GM12878 (cell line): ENCODE measurements around the gene GRIN2D. TPM values are rescaled to one million over a fixed set of nuclear protein-coding genes. Genes with fewer than 3 reads are reported as not detected.

ENCODE experiments used
- ATAC-seq: fragments of 200-7000 bp; cut with Tn5 transposase; 3 replicates; pipeline ENCODE4 v1.9.1; 2020; ENCODE audit warnings: mild to moderate bottlenecking, moderate library complexity
- BruUV-seq: library from RNA; stranded (reverse); fragments of 400-500 nt; replicated peaks from 2 replicates; lab custom pipeline; 2021; lab: Mats Ljungman, UMichigan
- CTCF ChIA-PET: fragments of 300-600 bp; sonication (Branson Sonifier 250); formaldehyde crosslinking; extraction: SDS; loops from one replicate; lab custom pipeline; 2021; ENCODE audit warnings: inconsistent platforms; lab: Yijun Ruan, JAX
- POLR2A ChIA-PET: fragments of 350-600 bp; formaldehyde crosslinking; extraction: SDS; loops from one replicate; lab custom pipeline; 2021; ENCODE audit warnings: inconsistent platforms; lab: Charles Lee
- RAD21 ChIA-PET: fragments of 300-600 bp; sonication (Branson Sonifier 250); formaldehyde crosslinking; loops from one replicate; lab custom pipeline; 2023; ENCODE audit warnings: antibody characterized with exemption; ENCODE audit not compliant: unreplicated experiment; lab: Charles Lee
- SMC1A ChIA-PET: fragments of 300-600 bp; sonication (Branson Sonifier 250); formaldehyde crosslinking; loops from one replicate; lab custom pipeline; 2023; ENCODE audit not compliant: unreplicated experiment, uncharacterized antibody; lab: Charles Lee
- DNase-seq: peaks from one replicate; pipeline ENCODE4 v3.0.0-alpha.2; 2011; ENCODE audit warnings: low read depth, low spot score
- FAIRE-seq: peaks from 3 replicates; lab custom pipeline; 2011; peaks lifted over from hg19 to GRCh38; lab: Jason Lieb, UNC
- H2AFZ ChIP-seq: 2 replicates; pipeline ENCODE4 v1.6.0; 2011; ENCODE audit warnings: low read depth, low read length, control low read depth; ENCODE audit not compliant: control insufficient read depth
- H3K27ac ChIP-seq: 2 replicates; pipeline ENCODE4 v1.5.1; 2011; ENCODE audit warnings: control low read depth; ENCODE audit not compliant: control insufficient read depth, insufficient read depth
- H3K27me3 ChIP-seq, 2 experiments: replicated peaks in 1 of 2; 2 replicates each; pipeline versions ENCODE4 v1.6.0 to v1.6.1; 2011; ENCODE audit warnings: low read length in 1 of 2; ENCODE audit not compliant: control insufficient read depth in 2 of 2, insufficient read depth in 2 of 2
- H3K36me3 ChIP-seq, 2 experiments: 2 replicates each; pipeline ENCODE4 v1.5.1; 2011; ENCODE audit warnings: low read length in 1 of 2; ENCODE audit not compliant: control insufficient read depth in 2 of 2, insufficient read depth in 2 of 2
- H3K4me1 ChIP-seq: 2 replicates; pipeline ENCODE4 v1.6.1; 2011; ENCODE audit warnings: mild to moderate bottlenecking, low read length, moderate library complexity, mixed read lengths; ENCODE audit not compliant: control insufficient read depth, insufficient read depth
- H3K4me2 ChIP-seq: 2 replicates; pipeline ENCODE4 v1.6.0; 2011; ENCODE audit warnings: control low read depth; ENCODE audit not compliant: control insufficient read depth, insufficient read depth
- H3K4me3 ChIP-seq: fragments of 200-600 bp; sonication (generic); 2 replicates; pipeline ENCODE4 v1.5.1; 2016
- H3K79me2 ChIP-seq: 2 replicates; pipeline ENCODE4 v1.6.0; 2011; ENCODE audit warnings: low read length; ENCODE audit not compliant: control insufficient read depth, insufficient read depth
- H3K9ac ChIP-seq: 2 replicates; pipeline ENCODE4 v1.8.0; 2011; ENCODE audit warnings: low read length, control low read depth, mixed read lengths; ENCODE audit not compliant: control insufficient read depth, insufficient read depth
- H3K9me3 ChIP-seq: replicated peaks from 3 replicates; pipeline ENCODE4 v1.5.1; 2011; ENCODE audit warnings: mild to moderate bottlenecking, low read length; ENCODE audit not compliant: control insufficient read depth, insufficient read depth
- H4K20me1 ChIP-seq: 2 replicates; pipeline ENCODE4 v1.6.0; 2011; ENCODE audit not compliant: control insufficient read depth, insufficient read depth
- ATF7 ChIP-seq: fragments of 450-650 bp; IDR thresholded peaks from 2 replicates; pipeline ENCODE4 v1.6.1; 2016; ENCODE audit warnings: low read depth, mild to moderate bottlenecking
- ESRRA ChIP-seq: IDR thresholded peaks from 2 replicates; pipeline ENCODE4 v1.6.1; 2012; ENCODE audit warnings: mild to moderate bottlenecking, low read length, improper control_type of control experiment
- HDGF ChIP-seq: fragments of 450-650 bp; IDR thresholded peaks from 2 replicates; pipeline ENCODE4 v1.6.1; 2016; ENCODE audit warnings: antibody characterized with exemption
- IKZF1 ChIP-seq: fragments of 450-650 bp; conservative IDR thresholded peaks from 2 replicates; pipeline ENCODE4 v1.6.1; 2017; ENCODE audit warnings: antibody characterized with exemption, mild to moderate bottlenecking
- IRF5 ChIP-seq: fragments of 450-650 bp; IDR thresholded peaks from 2 replicates; pipeline ENCODE4 v1.6.1; 2017; ENCODE audit warnings: borderline replicate concordance
- MEF2B ChIP-seq: fragments of 450-650 bp; IDR thresholded peaks from 2 replicates; pipeline ENCODE4 v1.6.1; 2018; ENCODE audit warnings: mild to moderate bottlenecking, moderate library complexity; ENCODE audit not compliant: partially characterized antibody, poor library complexity, severe bottlenecking
- NFXL1 ChIP-seq: fragments of 450-650 bp; IDR thresholded peaks from 2 replicates; pipeline ENCODE4 v1.6.1; 2017; ENCODE audit warnings: antibody characterized with exemption, mild to moderate bottlenecking, borderline replicate concordance
- NFYA ChIP-seq: IDR thresholded peaks from 2 replicates; pipeline ENCODE4 v1.6.1; 2011; ENCODE audit warnings: low read depth, mild to moderate bottlenecking, low read length, improper control_type of control experiment, borderline replicate concordance
- PAX5 ChIP-seq: IDR thresholded peaks from 2 replicates; pipeline ENCODE4 v1.6.1; 2011; ENCODE audit warnings: low read depth, low read length, borderline replicate concordance
- PBX3 ChIP-seq: IDR thresholded peaks from 2 replicates; pipeline ENCODE4 v1.6.1; 2011; ENCODE audit warnings: mild to moderate bottlenecking, low read depth, low read length, moderate library complexity; ENCODE audit not compliant: insufficient replicate concordance
- PKNOX1 ChIP-seq: fragments of 450-650 bp; IDR thresholded peaks from 2 replicates; pipeline ENCODE4 v1.6.1; 2016; ENCODE audit warnings: mild to moderate bottlenecking
- SMAD5 ChIP-seq: IDR thresholded peaks from 2 replicates; pipeline ENCODE4 v1.6.1; 2016; ENCODE audit warnings: antibody characterized with exemption, low read depth
- SPI1 ChIP-seq: IDR thresholded peaks from 2 replicates; pipeline ENCODE4 v1.6.1; 2011; ENCODE audit warnings: low read depth, mild to moderate bottlenecking, low read length, moderate library complexity, borderline replicate concordance; ENCODE audit not compliant: insufficient read depth
- SRF ChIP-seq, 2 experiments: IDR thresholded peaks; 2 replicates each; pipeline ENCODE4 v1.6.1; 2011; ENCODE audit warnings: low read depth in 2 of 2, low read length in 2 of 2, mild to moderate bottlenecking in 1 of 2, moderate library complexity in 1 of 2
- ZNF384 ChIP-seq: IDR thresholded peaks from 2 replicates; pipeline ENCODE4 v1.6.1; 2012; ENCODE audit warnings: low read depth, mild to moderate bottlenecking, low read length, improper control_type of control experiment, borderline replicate concordance
- WGBS: methylation state at CpG from one replicate; pipeline ENCODE4 v1.1.6; 2016; ENCODE audit warnings: low lambda C conversion rate; ENCODE audit not compliant: insufficient replicate concordance, insufficient coverage; ENCODE audit errors: missing lambda C conversion rate; 5-methylcytosine and 5-hydroxymethylcytosine counted together
- in situ Hi-C: fragments of 300-500 bp; cut with MboI; formaldehyde crosslinking; loops from 9 replicates; pipeline ENCODE4 v1.14.3; 2018; ENCODE audit warnings: mixed read lengths
- intact Hi-C: fragments of 100-400 bp; cut with micrococcal nuclease; formaldehyde crosslinking; loops from one replicate; pipeline ENCODE4 v1.14.2; 2022; ENCODE audit not compliant: unreplicated experiment
- polyA plus RNA-seq, 11 experiments: library from polyadenylated mRNA; depleted of rRNA in 4 of 11; unstranded in 6 of 11; stranded (reverse) in 5 of 11; fragments of >200 nt; fragmentation: Nextera tagmentation in 4 of 11; fragmentation: Illumina TruSeq in 1 of 11; extraction: Ambion mirVana in 4 of 11; extraction: Trizol in 1 of 11; gene quantifications; 1 replicate in 1 of 11; 2 replicates in 10 of 11; pipeline versions ENCODE4 v1.2.1 to v1.2.3, GENCODE V29; 2011 to 2016; ENCODE audit warnings: inconsistent platforms in 2 of 11, missing spikeins in 2 of 11, low read depth in 1 of 11
- total RNA-seq, 4 experiments: library from RNA; depleted of rRNA in 3 of 4; stranded (reverse); fragments of >200 nt in 3 of 4; fragmentation: Illumina TruSeq in 1 of 4; extraction: Trizol in 1 of 4; gene quantifications; 2 replicates each; pipeline versions ENCODE4 v1.2.1 to v1.2.3, GENCODE V29; 2013 to 2021
- TF ChIP-seq, protein P1 (sequence below): fragments of 450-650 bp; IDR thresholded peaks from 2 replicates; pipeline ENCODE4 v1.6.1; 2018; ENCODE audit warnings: mild to moderate bottlenecking, low read depth, moderate library complexity; ENCODE audit not compliant: partially characterized antibody

GRIN2D gene
- total and polyA plus RNA-seq, 10 of the 15 experiments (the other 5 are each of a cell fraction or from before 2014, with no cell fraction given): 0.03 to 0.38 (median 0.04) TPM; not detected in 3

DNA sequence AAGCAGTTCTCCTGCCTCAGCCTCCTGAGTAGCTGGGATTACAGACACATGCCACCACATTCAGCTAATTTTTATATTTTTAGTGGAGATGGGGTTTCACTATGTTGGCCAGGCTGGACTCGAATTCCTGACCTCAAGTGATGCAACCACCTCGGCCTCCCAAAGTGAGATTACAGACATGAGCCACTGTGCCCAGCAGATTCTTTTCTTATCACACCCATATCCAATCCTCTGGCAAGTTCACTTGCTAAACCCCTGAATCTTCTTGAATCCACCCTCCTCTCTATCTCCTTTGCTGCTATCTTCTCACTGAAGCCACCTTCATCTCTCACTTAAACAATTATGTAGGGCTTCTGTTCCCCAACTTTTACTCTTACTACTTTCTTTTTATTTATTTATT lies 47.3 kb upstream of the GRIN2D start:
- DNase-seq (no peak), FAIRE-seq (no peak), ATAC-seq (no peak)
- no peak for TF ChIP-seq PKNOX1
- TF ChIP-seq SPI1: no peak
- TF ChIP-seq SRF (IDR thresholded peaks at IDR 0.05; ENCODE audit: low read depth in 2 of 2, low read length in 2 of 2): no peak
- TF ChIP-seq ESRRA: no peak
- TF ChIP-seq IRF5: no peak
- TF ChIP-seq PAX5: no peak
- no peak for TF ChIP-seq PBX3
- TF ChIP-seq NFYA: no peak
- TF ChIP-seq ZNF384: no peak
- no peak for TF ChIP-seq NFXL1
- no peak for TF ChIP-seq ATF7
- no peak for TF ChIP-seq HDGF
- no peak for TF ChIP-seq IKZF1
- TF ChIP-seq MEF2B: no peak
- no peak for TF ChIP-seq SMAD5
- TF ChIP-seq, protein P1, sequence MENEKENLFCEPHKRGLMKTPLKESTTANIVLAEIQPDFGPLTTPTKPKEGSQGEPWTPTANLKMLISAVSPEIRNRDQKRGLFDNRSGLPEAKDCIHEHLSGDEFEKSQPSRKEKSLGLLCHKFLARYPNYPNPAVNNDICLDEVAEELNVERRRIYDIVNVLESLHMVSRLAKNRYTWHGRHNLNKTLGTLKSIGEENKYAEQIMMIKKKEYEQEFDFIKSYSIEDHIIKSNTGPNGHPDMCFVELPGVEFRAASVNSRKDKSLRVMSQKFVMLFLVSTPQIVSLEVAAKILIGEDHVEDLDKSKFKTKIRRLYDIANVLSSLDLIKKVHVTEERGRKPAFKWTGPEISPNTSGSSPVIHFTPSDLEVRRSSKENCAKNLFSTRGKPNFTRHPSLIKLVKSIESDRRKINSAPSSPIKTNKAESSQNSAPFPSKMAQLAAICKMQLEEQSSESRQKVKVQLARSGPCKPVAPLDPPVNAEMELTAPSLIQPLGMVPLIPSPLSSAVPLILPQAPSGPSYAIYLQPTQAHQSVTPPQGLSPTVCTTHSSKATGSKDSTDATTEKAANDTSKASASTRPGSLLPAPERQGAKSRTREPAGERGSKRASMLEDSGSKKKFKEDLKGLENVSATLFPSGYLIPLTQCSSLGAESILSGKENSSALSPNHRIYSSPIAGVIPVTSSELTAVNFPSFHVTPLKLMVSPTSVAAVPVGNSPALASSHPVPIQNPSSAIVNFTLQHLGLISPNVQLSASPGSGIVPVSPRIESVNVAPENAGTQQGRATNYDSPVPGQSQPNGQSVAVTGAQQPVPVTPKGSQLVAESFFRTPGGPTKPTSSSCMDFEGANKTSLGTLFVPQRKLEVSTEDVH: no peak
- no peak overlapping the region for H3K27ac ChIP-seq
- ChIA-PET SMC1A (interaction anchor here (0.8 kb wide), 1 partner anchor 25 kb away, joined by 3 read pairs; a partner anchor contains a TSS), CTCF (interaction anchor here (0.6 to 1.8 kb wide), 4 partner anchors 25 to 1549 kb away, joined by 3 to 5 read pairs (median 3); no protein-coding TSS in a partner anchor), POLR2A (interaction anchor here (0.6 kb wide), 1 partner anchor 13 kb away, joined by 3 read pairs; no protein-coding TSS in a partner anchor), RAD21 (no interaction called here)
- no peaks in the 10 kb centered on the region for H3K27me3 ChIP-seq
- no peaks in the 10 kb centered on the region for H4K20me1 ChIP-seq
- peaks cover 0 to 2% of the 10 kb centered on the region in 2 experiments; a peak in 2 of 4 replicates for H3K36me3 ChIP-seq
- no peaks in the 10 kb centered on the region for H3K4me1 ChIP-seq
- no peaks in the 10 kb centered on the region for H3K79me2 ChIP-seq
- WGBS: 53% methylated on average over 2 of the region's 2 CpGs
- BruUV-seq: no TSS peak
- no peak overlapping the region for H3K4me3 ChIP-seq
- H3K9ac ChIP-seq: no peak overlapping the region
- no peaks in the 10 kb centered on the region for H3K9me3 ChIP-seq
- intact Hi-C loops: no loop called here
- in situ Hi-C loops: no loop called here
- H3K4me2 ChIP-seq: no peak overlapping the region
- H2AFZ ChIP-seq: no peak overlapping the region
